IMR-90 (cell line): Measurements from ENCODE around the gene STRA6.

Experiments used
- CEBPB ChIP-seq: IDR thresholded peaks from 2 replicates; pipeline ENCODE4 v1.6.1; 2012; ENCODE audit warnings: low read depth, low read length, improper control_type of control experiment
- CHD1 ChIP-seq: IDR thresholded peaks from 2 replicates; pipeline ENCODE4 v1.6.1; 2012; ENCODE audit warnings: low read depth, low read length, improper control_type of control experiment
- CTCF ChIP-seq: conservative IDR thresholded peaks from 2 replicates; pipeline ENCODE4 v1.5.1; 2012; ENCODE audit warnings: mild to moderate bottlenecking, low read depth, low read length, improper control_type of control experiment
- FOS ChIP-seq: fragments of 150-350 bp; IDR thresholded peaks from 2 replicates; pipeline ENCODE4 v1.6.1; 2016; ENCODE audit warnings: low read depth, low read length
- MAFK ChIP-seq: IDR thresholded peaks from 2 replicates; pipeline ENCODE4 v1.6.1; 2012; ENCODE audit warnings: low read depth, low read length, improper control_type of control experiment
- MXI1 ChIP-seq: IDR thresholded peaks from 2 replicates; pipeline ENCODE4 v1.6.1; 2012; ENCODE audit warnings: low read depth, mild to moderate bottlenecking, low read length, moderate library complexity, borderline replicate concordance
- POLR2A ChIP-seq: IDR thresholded peaks from 2 replicates; pipeline ENCODE4 v1.6.1; 2012; ENCODE audit warnings: mild to moderate bottlenecking, low read depth, low read length
- RCOR1 ChIP-seq: IDR thresholded peaks from 2 replicates; pipeline ENCODE4 v1.6.1; 2012; ENCODE audit warnings: mild to moderate bottlenecking, low read length, improper control_type of control experiment; ENCODE audit not compliant: insufficient replicate concordance
- SMC3 ChIP-seq: fragments of 150-350 bp; IDR thresholded peaks from 2 replicates; pipeline ENCODE4 v1.6.1; 2016; ENCODE audit warnings: low read depth, mild to moderate bottlenecking, antibody characterized with exemption, low read length, moderate library complexity

GRCh38 chr15:74167891-74168331, 34.7 kb downstream of the STRA6 start:
- TF ChIP-seq SMC3, result no peak
- TF ChIP-seq CTCF, result no peak
- no peak for TF ChIP-seq POLR2A
- TF ChIP-seq RCOR1, result no peak
- no peak for TF ChIP-seq MAFK
- TF ChIP-seq CHD1, result no peak
- TF ChIP-seq FOS, result no peak
- no peak for TF ChIP-seq MXI1
- TF ChIP-seq CEBPB, result no peak
